ENCODE results near the gene ACCS.

DNA sequence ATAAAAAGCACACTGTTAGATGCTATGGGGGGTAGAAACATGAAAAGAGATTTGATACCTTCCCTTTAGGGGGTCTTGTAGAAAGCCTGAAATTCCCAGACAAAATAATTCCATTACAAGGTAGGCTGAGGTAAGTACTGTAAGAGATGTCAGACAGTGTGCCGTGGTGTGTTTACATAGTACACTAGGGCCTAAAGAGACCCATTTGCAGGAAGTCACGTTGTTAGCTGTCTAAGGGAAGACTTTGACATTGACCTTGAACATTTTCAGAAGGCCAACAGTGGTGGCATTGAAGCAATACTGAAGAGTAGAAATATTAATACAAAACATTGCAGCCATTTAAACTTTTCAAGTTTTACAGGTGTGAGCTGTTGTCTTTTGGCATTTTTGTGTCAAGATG, 60.2 kb downstream of the ACCS start:
- TF ChIP-seq, protein P1, sequence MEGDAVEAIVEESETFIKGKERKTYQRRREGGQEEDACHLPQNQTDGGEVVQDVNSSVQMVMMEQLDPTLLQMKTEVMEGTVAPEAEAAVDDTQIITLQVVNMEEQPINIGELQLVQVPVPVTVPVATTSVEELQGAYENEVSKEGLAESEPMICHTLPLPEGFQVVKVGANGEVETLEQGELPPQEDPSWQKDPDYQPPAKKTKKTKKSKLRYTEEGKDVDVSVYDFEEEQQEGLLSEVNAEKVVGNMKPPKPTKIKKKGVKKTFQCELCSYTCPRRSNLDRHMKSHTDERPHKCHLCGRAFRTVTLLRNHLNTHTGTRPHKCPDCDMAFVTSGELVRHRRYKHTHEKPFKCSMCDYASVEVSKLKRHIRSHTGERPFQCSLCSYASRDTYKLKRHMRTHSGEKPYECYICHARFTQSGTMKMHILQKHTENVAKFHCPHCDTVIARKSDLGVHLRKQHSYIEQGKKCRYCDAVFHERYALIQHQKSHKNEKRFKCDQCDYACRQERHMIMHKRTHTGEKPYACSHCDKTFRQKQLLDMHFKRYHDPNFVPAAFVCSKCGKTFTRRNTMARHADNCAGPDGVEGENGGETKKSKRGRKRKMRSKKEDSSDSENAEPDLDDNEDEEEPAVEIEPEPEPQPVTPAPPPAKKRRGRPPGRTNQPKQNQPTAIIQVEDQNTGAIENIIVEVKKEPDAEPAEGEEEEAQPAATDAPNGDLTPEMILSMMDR (IDR thresholded peaks at IDR 0.05): no peak
- TF ChIP-seq, protein P2, sequence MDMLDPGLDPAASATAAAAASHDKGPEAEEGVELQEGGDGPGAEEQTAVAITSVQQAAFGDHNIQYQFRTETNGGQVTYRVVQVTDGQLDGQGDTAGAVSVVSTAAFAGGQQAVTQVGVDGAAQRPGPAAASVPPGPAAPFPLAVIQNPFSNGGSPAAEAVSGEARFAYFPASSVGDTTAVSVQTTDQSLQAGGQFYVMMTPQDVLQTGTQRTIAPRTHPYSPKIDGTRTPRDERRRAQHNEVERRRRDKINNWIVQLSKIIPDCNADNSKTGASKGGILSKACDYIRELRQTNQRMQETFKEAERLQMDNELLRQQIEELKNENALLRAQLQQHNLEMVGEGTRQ (IDR thresholded peaks at IDR 0.05): no peak
